ENCODE results near the gene DGKI. TPM values are rescaled to one million over a fixed set of nuclear protein-coding genes. Genes with fewer than 3 reads are reported as not detected.

The DGKI gene
- total RNA-seq, 5 donors from 2014 or later (not counting 1 experiment from before 2014, with no cell fraction given), result not detected

GRCh38 chr7:137403353-137403695 is 443.4 kb downstream of the DGKI start:
- H3K36me3 Mint-ChIP-seq, result no peaks in the 10 kb centered on the region
- Histone ChIP-seq H3K36me3 (ENCODE audit: control insufficient read depth in 2 of 2, extremely low read depth in 1 of 2, insufficient read depth in 1 of 2, low read length in 1 of 2) (no peaks in the 10 kb centered on the region), H3K4me1 (ENCODE audit: control insufficient read depth in 1 of 2, extremely low read depth in 1 of 2, insufficient read depth in 2 of 2, low read length in 2 of 2) (no peaks in the 10 kb centered on the region), H3K27ac (ENCODE audit: low read length) (no peak overlapping the region), H3K4me3 (ENCODE audit: control insufficient read depth in 1 of 2, extremely low read depth in 1 of 2, low read length in 1 of 2) (no peak overlapping the region), H3K27me3 (replicated peaks in 1 of 2; ENCODE audit: control insufficient read depth in 2 of 2, extremely low read depth in 1 of 2, insufficient read depth in 2 of 2, low read length in 1 of 2) (no peaks in the 10 kb centered on the region), H3K9me3 (no peaks in the 10 kb centered on the region)
- H3K4me3 Mint-ChIP-seq, result no peak overlapping the region
- ChIA-PET CTCF (no interaction called here), POLR2A (no interaction called here)
- H3K9me3 Mint-ChIP-seq, result peaks cover 0 to 12% (median 3%) of the 10 kb centered on the region in 3 donors
- ATAC-seq (replicated peaks in 1 of 4) (no peak), DNase-seq (no peak)
- no peaks in the 10 kb centered on the region for H3K4me1 Mint-ChIP-seq
- no peak overlapping the region for H3K27ac Mint-ChIP-seq
- WGBS (ENCODE audit: insufficient coverage), result 56% methylated on average over 2 of the region's 2 CpGs
- peaks cover 1 to 2% of the 10 kb centered on the region in 2 donors for H3K27me3 Mint-ChIP-seq

DNA sequence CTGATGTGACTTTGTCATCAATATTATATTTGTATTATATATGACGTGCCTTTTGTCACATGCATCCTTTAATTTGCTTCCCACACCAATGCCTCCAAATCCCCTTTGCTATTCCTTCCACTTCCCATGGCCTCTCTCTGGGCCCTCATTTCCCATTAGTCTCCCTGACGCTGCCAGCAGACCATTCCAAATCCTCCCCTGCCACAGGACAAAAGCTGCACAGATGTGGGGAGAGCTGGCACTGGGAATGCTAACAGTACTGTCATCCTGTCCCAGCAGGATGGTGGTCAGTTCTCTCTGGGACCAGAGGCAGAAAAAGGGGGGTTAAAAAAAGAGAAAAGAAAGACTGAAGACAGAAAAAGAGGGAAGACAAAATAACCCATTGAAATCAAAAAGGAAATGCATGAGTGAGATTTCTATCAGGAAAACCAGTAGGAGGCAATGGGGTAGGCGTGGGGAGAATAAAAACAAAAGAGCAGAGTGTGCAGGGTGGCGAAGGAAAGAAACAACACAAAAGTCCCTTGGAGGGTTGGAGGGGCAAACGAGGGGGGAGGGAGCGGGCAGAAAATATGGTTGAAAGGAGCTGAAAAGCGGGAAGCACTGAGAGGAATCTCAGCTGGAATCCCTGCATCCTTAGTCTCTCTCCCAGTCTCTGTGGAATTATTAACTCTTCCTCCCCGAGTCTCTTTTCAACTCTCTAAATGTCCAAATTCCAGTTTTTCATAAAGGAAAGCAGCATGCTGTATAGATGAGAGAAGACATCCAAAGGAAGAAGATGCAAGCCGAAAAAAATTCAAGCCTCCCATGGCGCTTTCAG is 444.0 kb downstream of the DGKI start:
- H3K9me3 Mint-ChIP-seq, result peaks cover 0 to 10% (median 3%) of the 10 kb centered on the region in 3 donors
- H3K27me3 Mint-ChIP-seq, result peaks cover 0 to 2% of the 10 kb centered on the region in 2 donors
- no peak overlapping the region for H3K27ac ChIP-seq (ENCODE audit: low read length)
- ChIA-PET CTCF (no interaction called here), POLR2A (no interaction called here)
- H3K4me1 ChIP-seq (ENCODE audit: control insufficient read depth in 1 of 2, extremely low read depth in 1 of 2, insufficient read depth in 2 of 2, low read length in 2 of 2), result no peaks in the 10 kb centered on the region
- H3K9me3 ChIP-seq, result no peaks in the 10 kb centered on the region
- no peaks in the 10 kb centered on the region for H3K36me3 Mint-ChIP-seq
- no peaks in the 10 kb centered on the region for H3K36me3 ChIP-seq (ENCODE audit: control insufficient read depth in 2 of 2, extremely low read depth in 1 of 2, insufficient read depth in 1 of 2, low read length in 1 of 2)
- ATAC-seq (replicated peaks in 1 of 4) (no peak), DNase-seq (no peak)
- no peaks in the 10 kb centered on the region for H3K27me3 ChIP-seq (replicated peaks in 1 of 2; ENCODE audit: control insufficient read depth in 2 of 2, extremely low read depth in 1 of 2, insufficient read depth in 2 of 2, low read length in 1 of 2)
- no peak overlapping the region for H3K4me3 Mint-ChIP-seq
- no peak overlapping the region for H3K4me3 ChIP-seq (ENCODE audit: control insufficient read depth in 1 of 2, extremely low read depth in 1 of 2, low read length in 1 of 2)
- H3K27ac Mint-ChIP-seq, result no peak overlapping the region
- WGBS (ENCODE audit: insufficient coverage), result 52% methylated on average over 4 of the region's 10 CpGs
- H3K4me1 Mint-ChIP-seq, result no peaks in the 10 kb centered on the region

GRCh38 chr7:137399827-137400823 is 446.6 kb downstream of the DGKI start:
- Mint-ChIP-seq H3K27me3 (peaks cover 0 to 2% of the 10 kb centered on the region in 2 donors), H3K36me3 (no peaks in the 10 kb centered on the region), H3K4me1 (no peaks in the 10 kb centered on the region), H3K4me3 (no peak overlapping the region), H3K27ac (no peak overlapping the region), H3K9me3 (peaks cover 0 to 12% (median 3%) of the 10 kb centered on the region in 3 donors)
- POLR2A ChIA-PET, result no interaction called here
- H3K4me1 ChIP-seq (ENCODE audit: control insufficient read depth in 1 of 2, extremely low read depth in 1 of 2, insufficient read depth in 2 of 2, low read length in 2 of 2), result no peaks in the 10 kb centered on the region
- H3K36me3 ChIP-seq (ENCODE audit: control insufficient read depth in 2 of 2, extremely low read depth in 1 of 2, insufficient read depth in 1 of 2, low read length in 1 of 2), result no peaks in the 10 kb centered on the region
- no peak overlapping the region for H3K4me3 ChIP-seq (ENCODE audit: control insufficient read depth in 1 of 2, extremely low read depth in 1 of 2, low read length in 1 of 2)
- no peak overlapping the region for H3K27ac ChIP-seq (ENCODE audit: low read length)
- H3K27me3 ChIP-seq (replicated peaks in 1 of 2; ENCODE audit: control insufficient read depth in 2 of 2, extremely low read depth in 1 of 2, insufficient read depth in 2 of 2, low read length in 1 of 2), result no peaks in the 10 kb centered on the region
- no peaks in the 10 kb centered on the region for H3K9me3 ChIP-seq
- no peak for ATAC-seq (replicated peaks in 1 of 4)
- 18% methylated on average over 2 of the region's 7 CpGs for WGBS (ENCODE audit: insufficient coverage)
- CTCF ChIA-PET, result no interaction called here
- DNase-seq, result no peak

DNA sequence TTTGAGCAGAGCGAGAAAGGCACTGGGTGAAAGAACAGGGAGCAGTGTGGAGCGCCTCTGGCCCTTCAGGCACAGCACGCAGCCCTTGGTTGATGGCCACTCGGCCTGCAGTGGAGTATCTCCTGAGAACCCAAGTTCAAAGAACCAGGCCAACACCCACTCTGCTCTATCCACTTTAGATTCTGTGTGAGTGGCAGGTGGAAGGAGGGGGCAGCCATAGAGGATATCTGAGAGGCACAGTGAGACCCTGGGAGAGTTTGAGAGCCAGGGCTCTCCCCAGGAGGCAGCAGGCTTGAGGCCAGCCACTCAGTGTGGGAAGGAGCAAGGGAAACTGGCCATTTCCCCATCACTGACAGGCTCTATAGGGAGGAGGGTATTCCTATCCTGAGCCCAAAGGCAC is 450.7 kb downstream of the DGKI start:
- no CpG with 5 or more reads among the region's 4 CpGs for WGBS (ENCODE audit: insufficient coverage)
- POLR2A ChIA-PET, result no interaction called here
- Histone ChIP-seq H3K4me3 (ENCODE audit: control insufficient read depth in 1 of 2, extremely low read depth in 1 of 2, low read length in 1 of 2) (no peak overlapping the region), H3K9me3 (no peaks in the 10 kb centered on the region), H3K27ac (ENCODE audit: low read length) (no peak overlapping the region), H3K4me1 (ENCODE audit: control insufficient read depth in 1 of 2, extremely low read depth in 1 of 2, insufficient read depth in 2 of 2, low read length in 2 of 2) (no peaks in the 10 kb centered on the region), H3K36me3 (ENCODE audit: control insufficient read depth in 2 of 2, extremely low read depth in 1 of 2, insufficient read depth in 1 of 2, low read length in 1 of 2) (no peaks in the 10 kb centered on the region), H3K27me3 (replicated peaks in 1 of 2; ENCODE audit: control insufficient read depth in 2 of 2, extremely low read depth in 1 of 2, insufficient read depth in 2 of 2, low read length in 1 of 2) (no peaks in the 10 kb centered on the region)
- no peak for DNase-seq
- CTCF ChIA-PET, result no interaction called here
- no peak overlapping the region for H3K4me3 Mint-ChIP-seq
- H3K27me3 Mint-ChIP-seq, result no peaks in the 10 kb centered on the region
- no peaks in the 10 kb centered on the region for H3K36me3 Mint-ChIP-seq
- ATAC-seq (replicated peaks in 1 of 4), result no peak
- peaks cover 0 to 9% (median 3%) of the 10 kb centered on the region in 3 donors for H3K9me3 Mint-ChIP-seq
- H3K4me1 Mint-ChIP-seq, result no peaks in the 10 kb centered on the region
- no peak overlapping the region for H3K27ac Mint-ChIP-seq

DNA sequence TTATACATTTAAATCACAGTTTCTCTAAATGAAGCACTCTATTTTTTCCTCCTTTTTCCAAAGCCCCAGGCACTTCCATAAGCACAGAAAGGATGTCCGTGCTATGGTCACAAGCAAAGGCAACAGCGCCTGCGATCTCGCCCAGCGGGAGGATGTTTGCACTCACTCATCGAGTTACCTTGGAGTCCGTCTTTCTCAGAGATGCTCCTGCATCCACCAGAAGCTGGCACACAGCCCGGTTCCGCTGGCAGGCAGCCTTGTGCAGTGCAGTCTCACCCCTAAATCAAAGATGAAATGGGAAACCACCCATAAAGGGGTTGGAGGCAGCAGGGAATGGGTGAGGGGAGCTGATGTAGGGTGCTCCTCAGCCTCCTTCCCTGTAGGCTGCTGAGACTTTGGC is 451.4 kb downstream of the DGKI start:
- H3K27ac ChIP-seq (ENCODE audit: low read length), result no peak overlapping the region
- POLR2A ChIA-PET, result no interaction called here
- Mint-ChIP-seq H3K27ac (no peak overlapping the region), H3K36me3 (no peaks in the 10 kb centered on the region), H3K27me3 (no peaks in the 10 kb centered on the region), H3K9me3 (peaks cover 3 to 12% (median 3%) of the 10 kb centered on the region in 3 donors), H3K4me1 (no peaks in the 10 kb centered on the region), H3K4me3 (no peak overlapping the region)
- H3K36me3 ChIP-seq (ENCODE audit: control insufficient read depth in 2 of 2, extremely low read depth in 1 of 2, insufficient read depth in 1 of 2, low read length in 1 of 2), result no peaks in the 10 kb centered on the region
- H3K4me3 ChIP-seq (ENCODE audit: control insufficient read depth in 1 of 2, extremely low read depth in 1 of 2, low read length in 1 of 2), result no peak overlapping the region
- 94% methylated on average over 7 of the region's 9 CpGs for WGBS (ENCODE audit: insufficient coverage)
- CTCF ChIA-PET, result no interaction called here
- H3K4me1 ChIP-seq (ENCODE audit: control insufficient read depth in 1 of 2, extremely low read depth in 1 of 2, insufficient read depth in 2 of 2, low read length in 2 of 2), result no peaks in the 10 kb centered on the region
- ATAC-seq (replicated peaks in 1 of 4), result no peak
- H3K9me3 ChIP-seq, result no peaks in the 10 kb centered on the region
- no peaks in the 10 kb centered on the region for H3K27me3 ChIP-seq (replicated peaks in 1 of 2; ENCODE audit: control insufficient read depth in 2 of 2, extremely low read depth in 1 of 2, insufficient read depth in 2 of 2, low read length in 1 of 2)
- DNase-seq, result no peak

GRCh38 chr7:137393570-137393969 is 453.2 kb downstream of the DGKI start:
- H3K4me3 Mint-ChIP-seq, result no peak overlapping the region
- DNase-seq (no peak), ATAC-seq (replicated peaks in 1 of 4) (no peak)
- Histone ChIP-seq H3K27me3 (replicated peaks in 1 of 2; ENCODE audit: control insufficient read depth in 2 of 2, extremely low read depth in 1 of 2, insufficient read depth in 2 of 2, low read length in 1 of 2) (no peaks in the 10 kb centered on the region), H3K4me3 (ENCODE audit: control insufficient read depth in 1 of 2, extremely low read depth in 1 of 2, low read length in 1 of 2) (no peak overlapping the region), H3K36me3 (ENCODE audit: control insufficient read depth in 2 of 2, extremely low read depth in 1 of 2, insufficient read depth in 1 of 2, low read length in 1 of 2) (no peaks in the 10 kb centered on the region), H3K4me1 (ENCODE audit: control insufficient read depth in 1 of 2, extremely low read depth in 1 of 2, insufficient read depth in 2 of 2, low read length in 2 of 2) (no peaks in the 10 kb centered on the region), H3K27ac (ENCODE audit: low read length) (no peak overlapping the region), H3K9me3 (no peaks in the 10 kb centered on the region)
- CTCF ChIA-PET, result no interaction called here
- H3K36me3 Mint-ChIP-seq, result no peaks in the 10 kb centered on the region
- no peak overlapping the region for H3K27ac Mint-ChIP-seq
- H3K27me3 Mint-ChIP-seq, result no peaks in the 10 kb centered on the region
- H3K9me3 Mint-ChIP-seq, result peaks cover 3 to 12% (median 8%) of the 10 kb centered on the region in 3 donors
- POLR2A ChIA-PET, result no interaction called here
- H3K4me1 Mint-ChIP-seq, result no peaks in the 10 kb centered on the region

Data from T-cell (primary cell).